ENCODE results near the gene KRTAP5-5.

DNA sequence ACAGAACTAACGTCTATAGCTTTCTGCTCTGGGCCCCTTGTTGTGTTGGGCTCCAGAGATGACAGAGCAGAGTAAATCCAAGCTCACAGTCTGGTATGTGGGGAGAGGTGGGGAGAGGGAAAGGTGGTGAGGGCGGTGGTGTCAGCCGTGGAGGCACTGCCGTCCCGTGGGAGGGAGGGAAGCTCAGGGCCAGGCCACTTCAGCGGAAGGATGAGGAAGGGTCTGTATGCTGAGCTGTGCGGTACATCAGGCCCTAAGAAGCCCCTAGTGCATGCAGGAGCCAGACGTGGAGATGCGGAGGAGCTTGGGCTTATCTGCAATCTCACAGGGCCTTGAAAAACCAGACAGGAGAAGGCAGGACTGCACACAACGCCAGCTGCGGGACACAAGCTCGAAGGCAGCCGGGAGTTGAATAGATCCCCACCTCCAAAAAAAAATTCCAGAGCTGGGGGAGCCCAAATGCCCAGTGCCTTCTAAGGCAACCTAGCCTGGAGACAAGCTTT, 1.5 kb downstream of the KRTAP5-5 start:
- TF ChIP-seq, protein P1, sequence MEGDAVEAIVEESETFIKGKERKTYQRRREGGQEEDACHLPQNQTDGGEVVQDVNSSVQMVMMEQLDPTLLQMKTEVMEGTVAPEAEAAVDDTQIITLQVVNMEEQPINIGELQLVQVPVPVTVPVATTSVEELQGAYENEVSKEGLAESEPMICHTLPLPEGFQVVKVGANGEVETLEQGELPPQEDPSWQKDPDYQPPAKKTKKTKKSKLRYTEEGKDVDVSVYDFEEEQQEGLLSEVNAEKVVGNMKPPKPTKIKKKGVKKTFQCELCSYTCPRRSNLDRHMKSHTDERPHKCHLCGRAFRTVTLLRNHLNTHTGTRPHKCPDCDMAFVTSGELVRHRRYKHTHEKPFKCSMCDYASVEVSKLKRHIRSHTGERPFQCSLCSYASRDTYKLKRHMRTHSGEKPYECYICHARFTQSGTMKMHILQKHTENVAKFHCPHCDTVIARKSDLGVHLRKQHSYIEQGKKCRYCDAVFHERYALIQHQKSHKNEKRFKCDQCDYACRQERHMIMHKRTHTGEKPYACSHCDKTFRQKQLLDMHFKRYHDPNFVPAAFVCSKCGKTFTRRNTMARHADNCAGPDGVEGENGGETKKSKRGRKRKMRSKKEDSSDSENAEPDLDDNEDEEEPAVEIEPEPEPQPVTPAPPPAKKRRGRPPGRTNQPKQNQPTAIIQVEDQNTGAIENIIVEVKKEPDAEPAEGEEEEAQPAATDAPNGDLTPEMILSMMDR (IDR thresholded peaks at IDR 0.05; ENCODE audit: poor library complexity, severe bottlenecking), result no peak
- TF ChIP-seq EZH2 (IDR thresholded peaks at IDR 0.05; ENCODE audit: borderline replicate concordance, insufficient read depth, low read length, poor library complexity, severe bottlenecking) (no peak), RAD21 (conservative IDR thresholded peaks at IDR 0.05) (no peak), REST (IDR thresholded peaks at IDR 0.05; ENCODE audit: borderline replicate concordance) (no peak), POLR2AphosphoS5 (IDR thresholded peaks at IDR 0.05) (no peak)
